Stimulated activated CD8-positive, alpha-beta memory T cell treated with anti-CD3 and anti-CD28 coated beads, Interleukin-12 subunit alpha, Interleukin-12 subunit beta, amount 100 ng/mL, for 24 hours (primary cell): Measurements from ENCODE around the gene CYP46A1.

Source experiments
- DNase-seq: peaks from one replicate; pipeline ENCODE4 v3.0.0-alpha.2; 2020; ENCODE audit errors: extremely low read depth

Gene CYP46A1

DNA sequence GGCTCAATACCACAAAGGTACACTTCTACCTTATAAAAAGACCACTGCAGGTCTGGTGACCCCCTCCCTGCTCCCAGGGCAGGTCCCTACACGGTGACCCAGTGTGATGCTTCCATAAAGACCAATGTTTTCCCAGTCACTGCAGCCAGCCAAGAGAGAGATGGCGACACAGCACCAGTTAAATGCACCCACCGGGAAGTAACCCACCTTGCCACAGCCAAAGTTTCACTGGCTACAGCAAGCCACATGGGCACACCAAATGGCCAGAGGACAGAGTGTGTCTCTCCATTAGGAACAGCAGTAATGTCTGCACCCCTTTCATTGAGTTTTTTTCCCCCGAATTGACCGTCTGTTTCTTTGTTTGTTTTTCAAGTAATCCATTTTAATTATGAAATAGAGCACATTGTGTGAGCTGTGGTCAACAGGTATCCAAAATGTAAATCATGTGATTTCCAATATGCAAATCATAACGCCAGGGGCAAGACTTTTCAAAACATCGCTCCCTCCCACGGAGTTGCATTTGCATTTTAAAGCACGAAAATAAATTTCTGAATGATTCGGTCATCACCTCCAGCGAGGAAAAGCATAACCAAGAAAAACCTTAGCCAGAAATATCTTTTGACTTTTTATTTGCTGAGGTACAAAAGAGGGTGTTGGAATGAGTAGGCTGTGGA lies 60.2 kb downstream of the CYP46A1 start:
- DNase-seq = no peak

GRCh38 chr14:99744873-99745224 lies 60.8 kb downstream of the CYP46A1 start:
- no peak for DNase-seq

DNA sequence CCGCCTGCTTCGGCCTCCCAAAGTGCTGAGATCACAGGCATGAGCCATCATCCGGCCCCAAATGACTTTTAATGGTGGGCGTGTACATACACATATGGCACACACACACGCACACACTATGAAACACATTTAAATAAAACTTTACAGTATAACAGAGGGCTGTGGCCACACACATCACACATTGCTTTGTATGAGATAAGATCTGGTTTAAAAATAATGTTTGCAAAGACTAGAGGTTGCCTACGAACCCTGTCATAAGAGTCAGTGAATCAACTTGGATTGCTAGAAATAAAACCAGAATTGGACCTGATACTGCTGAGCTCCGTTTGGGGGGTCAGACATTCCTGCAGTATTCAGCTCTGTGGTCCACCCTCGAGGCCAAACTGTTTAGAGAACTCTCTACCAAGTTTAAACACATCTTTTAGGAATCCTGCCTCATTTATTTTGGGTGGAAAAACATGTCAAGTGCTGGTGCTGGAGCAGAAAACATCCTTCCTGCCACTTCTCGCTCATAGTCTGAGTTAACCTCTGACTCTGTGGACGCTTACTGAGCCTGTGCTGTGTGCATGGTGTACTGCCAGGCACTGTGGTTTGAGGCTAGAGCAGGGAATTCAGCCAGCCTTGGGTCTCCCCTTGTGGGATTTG lies 61.3 kb downstream of the CYP46A1 start:
- DNase-seq = no peak

GRCh38 chr14:99747167-99747566 lies 63.1 kb downstream of the CYP46A1 start:
- no peak for DNase-seq

- no peak for DNase-seq
Observed at GRCh38 chr14:99747582-99748330, 63.7 kb downstream of the CYP46A1 start.

GRCh38 chr14:99748529-99748928 lies 64.4 kb downstream of the CYP46A1 start:
- no peak for DNase-seq

DNA sequence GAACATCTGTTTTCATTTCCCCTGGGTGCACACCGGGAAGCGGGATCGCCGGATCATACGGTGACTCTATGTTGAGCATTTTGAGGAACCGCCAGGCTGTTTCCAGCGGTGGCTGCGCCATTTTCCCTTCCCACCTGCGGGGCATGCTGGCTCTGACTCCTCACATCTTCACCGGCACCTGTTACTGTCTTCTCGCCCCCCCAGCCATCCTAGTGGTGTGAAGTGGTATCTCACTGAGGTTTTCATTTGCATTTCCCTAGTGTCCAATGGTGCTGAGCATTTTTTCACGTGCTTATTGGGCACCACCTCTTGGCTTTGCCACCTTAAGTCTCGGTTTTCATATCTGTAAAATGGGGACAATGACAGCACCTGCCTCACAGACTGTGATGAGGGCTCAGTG lies 65.0 kb downstream of the CYP46A1 start:
- no peak for DNase-seq

DNA sequence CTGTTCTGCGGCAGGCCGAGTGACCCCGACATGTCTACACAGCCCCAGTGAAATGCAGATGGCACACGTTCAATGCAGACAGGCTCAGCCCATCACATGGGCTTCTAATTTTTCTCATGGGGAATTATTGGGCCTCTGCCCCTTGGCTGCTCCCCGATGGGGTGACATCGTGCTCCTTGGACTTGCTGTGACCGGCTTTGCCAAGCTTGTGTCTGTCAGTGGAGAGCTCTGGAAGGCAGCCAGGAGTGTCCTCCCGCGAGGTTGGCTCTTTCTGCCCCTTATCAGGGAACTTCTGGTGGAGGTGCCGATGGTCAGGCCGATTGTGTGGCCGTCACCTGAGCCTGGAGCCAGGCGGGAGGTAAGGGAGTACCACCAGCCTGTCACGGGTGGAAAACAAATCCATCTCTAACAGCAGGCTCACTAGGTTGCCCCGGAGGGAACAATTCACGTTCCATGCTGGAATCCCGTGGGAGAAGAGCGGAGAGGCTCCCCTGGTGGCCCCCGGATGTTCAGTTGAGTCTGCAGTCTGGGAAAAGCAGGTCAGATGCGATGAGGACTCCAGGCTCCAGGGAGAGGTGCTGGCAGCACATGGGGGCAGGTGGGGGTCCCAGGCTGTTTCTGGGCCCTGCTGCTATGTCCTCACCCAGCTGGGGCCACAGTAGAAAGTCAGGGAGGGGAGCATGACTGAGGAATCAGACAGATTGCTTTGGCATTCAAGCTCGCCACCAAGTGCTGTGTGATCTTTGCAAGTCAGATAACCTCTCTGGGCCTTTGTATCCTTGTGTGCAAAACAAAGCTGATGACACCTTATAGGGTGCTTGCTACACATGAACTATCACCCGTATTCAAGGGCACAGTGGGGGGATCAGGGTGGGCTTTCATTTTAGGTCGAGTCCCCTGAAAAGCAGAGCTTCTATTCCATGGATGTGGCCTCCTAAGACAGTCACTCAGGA lies 65.9 kb downstream of the CYP46A1 start:
- DNase-seq = no peak

DNA sequence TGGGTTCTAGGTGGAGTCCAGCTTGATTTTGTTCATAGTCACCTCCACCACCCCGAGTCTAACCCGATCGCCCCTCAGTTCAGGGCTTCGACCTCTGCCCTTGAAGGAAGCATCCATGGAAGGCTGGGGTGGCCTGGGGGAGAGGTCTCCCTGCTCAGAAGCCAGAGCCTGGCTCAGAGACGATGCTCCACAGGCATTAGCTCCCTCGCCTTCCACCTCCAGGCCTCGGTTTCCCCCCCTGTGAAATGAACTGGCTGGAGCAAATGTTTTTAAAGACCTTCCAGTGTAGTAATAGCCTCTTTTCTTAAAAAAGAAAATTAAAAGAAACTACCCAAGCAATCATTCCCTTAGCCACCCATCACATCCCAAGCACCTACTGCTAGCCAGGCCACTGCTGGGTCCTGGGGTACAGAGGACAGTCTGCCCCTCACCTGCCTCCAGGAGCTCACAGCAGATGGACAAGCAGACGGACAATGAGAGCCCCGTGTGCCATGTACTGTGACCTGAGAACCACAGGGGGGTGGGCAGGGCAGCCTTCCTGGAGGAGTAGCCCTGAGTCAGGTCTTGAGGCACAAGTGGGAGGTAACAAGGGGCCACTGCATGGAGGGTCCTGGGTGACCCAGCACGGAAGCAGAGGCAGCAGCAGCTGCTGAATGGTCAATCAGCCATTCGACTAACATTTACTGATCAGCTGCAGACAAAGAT lies 66.8 kb downstream of the CYP46A1 start:
- no peak for DNase-seq

DNA sequence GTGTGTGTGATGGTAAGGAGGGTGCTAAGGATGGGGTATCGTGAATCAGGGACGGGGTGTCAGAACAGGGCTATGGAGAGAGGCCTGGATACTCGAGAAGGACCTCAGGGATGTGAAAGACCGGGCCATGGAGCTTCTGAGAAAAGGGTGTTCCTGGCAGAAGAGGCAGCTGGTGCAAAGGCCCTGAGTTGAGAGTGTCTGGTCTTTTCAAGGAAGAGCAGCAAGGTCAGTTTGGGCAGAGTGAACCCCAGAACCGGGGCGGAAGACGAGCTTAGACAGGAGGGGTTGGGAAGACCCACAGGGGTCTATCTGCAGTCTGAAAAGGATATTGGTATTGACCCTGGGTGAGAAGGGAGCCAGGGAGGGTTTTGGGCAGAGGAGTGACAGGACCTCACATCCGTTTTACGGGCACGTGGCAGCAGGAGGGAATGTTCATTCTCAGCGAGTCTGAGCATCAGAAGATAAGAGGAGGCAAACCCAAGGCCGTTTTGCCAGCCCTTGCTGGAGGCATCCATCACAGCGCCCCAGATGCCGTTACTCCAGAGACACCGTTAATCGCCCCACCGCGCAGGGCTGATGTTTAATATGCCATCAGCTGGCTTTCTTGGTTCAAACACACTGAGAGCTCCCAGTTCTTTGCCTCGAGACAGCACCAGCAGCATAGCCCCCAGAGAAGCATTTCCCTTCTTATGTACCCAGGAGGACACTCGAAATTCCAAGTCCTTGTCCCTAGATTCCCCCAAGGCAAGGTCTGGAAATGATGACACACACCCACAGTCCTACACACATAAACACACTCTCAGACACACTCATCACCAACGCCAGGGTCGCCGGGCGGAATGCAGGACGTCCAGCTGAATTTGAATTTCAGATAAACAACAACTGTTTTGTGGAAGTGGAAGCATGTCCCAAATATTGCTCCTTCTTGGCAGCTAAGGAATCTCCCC lies 67.7 kb downstream of the CYP46A1 start:
- DNase-seq = no peak

DNA sequence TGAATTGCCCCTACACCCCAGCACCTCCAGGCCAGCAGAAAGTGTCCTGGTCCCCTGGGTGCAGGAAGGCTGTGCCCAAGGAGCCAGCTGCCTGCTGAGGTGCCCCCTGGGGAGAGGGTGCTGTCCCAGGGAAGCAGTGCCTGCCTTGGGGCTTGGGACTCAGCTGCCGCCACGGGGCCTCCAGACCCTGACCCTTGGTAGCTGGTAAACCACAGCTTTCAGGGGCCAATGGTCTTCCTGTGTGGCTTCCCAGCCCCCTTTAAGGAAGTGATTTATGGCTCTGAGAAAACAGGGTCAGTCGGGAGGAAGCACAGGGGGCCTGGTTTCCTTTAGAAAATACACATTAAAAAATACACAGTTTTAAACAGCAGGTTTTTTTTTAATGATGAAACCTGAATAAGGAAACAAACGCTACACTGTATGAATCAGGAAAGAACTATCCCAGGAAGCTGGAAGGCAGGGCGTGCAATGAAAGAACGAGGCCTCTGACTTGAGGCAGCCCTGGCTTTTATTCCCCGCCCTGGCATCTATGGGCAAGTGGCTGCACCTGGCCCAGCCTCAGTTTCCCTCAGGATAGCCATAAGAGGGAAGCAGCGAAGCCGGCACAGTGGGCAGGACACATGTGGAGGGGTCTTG lies 68.5 kb downstream of the CYP46A1 start:
- no peak for DNase-seq

- DNase-seq = no peak
Observed at GRCh38 chr14:99753225-99754140, 69.4 kb downstream of the CYP46A1 start.

- no peak for DNase-seq
Observed at GRCh38 chr14:99754141-99755067, 70.3 kb downstream of the CYP46A1 start.

DNA sequence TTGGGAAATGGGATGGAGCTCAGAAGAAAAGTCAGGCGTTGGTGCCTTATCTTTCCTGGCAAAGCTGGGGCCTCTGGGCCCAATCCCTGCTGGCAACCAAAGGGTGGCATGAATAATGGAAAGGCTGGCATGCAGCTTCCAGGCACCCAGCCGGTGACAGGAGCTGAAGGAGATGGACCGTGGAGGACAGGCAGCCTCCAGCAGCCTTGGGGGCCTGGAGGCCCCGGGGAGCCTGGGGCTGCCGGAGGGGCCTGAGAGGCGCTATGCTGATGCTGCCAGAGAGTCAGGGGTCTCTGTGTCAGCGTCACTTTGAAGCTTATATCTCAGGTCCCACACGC lies 70.9 kb downstream of the CYP46A1 start:
- no peak for DNase-seq

DNA sequence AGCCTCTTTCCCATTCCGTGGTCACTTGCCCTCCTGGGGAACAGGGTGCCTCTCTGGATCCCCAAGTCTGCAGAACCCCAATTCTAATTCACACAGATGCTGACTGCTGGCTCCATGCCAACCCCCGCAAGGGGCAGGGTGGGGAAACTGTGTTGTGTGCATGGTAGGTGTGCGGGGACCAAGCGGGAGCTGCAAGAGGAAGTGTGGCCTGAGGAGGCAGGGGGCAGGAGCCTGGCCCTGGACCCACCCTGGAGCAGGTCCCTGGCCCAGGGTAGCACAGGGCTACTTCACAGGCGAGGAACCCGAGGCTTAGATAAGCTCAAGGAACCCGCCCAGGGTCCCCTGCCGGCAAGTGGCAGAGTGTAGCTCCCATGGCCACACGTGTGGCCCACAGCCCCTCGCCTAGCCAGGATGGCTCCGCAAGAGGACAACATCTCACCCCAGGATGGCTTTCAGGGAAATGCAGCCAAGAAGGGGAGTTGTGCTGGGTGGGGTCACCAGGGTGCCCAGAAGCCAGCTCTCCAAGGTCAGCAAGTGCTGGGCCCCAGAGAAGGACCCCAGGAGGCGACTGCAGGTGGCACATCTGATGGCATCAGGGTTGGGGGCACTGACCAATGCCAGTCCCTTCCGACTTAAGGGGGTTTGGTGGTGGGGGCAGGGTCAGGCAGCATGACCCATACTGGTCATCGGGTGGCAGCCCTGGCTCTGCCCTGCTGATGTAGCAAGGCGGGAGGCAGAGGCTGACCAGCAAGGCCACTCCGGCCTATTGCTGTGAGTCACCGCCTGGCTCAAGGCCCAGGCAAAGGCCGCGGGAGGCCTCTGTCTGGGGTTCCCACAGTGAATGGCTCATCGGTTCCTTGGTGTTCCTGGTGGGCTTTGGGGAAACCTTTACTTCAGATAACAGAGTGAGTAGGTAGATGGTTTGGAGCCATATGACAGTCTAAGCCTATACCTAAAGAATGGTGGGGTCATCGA lies 71.8 kb downstream of the CYP46A1 start:
- DNase-seq = no peak

GRCh38 chr14:99756796-99757195 lies 72.7 kb downstream of the CYP46A1 start:
- no peak for DNase-seq
